Activated CD4-positive, alpha-beta T cell treated with anti-CD3 and anti-CD28 coated beads, Interleukin-2, amount 50 U/mL, for 24 hours (primary cell): ENCODE results near the gene PARD3.

Source experiments
- DNase-seq, 2 donors: peaks; one replicate each; pipeline ENCODE4 v3.0.0-alpha.2; 2020; ENCODE audit warnings: low read depth in 1 of 2, low spot score in 1 of 2

The PARD3 gene

DNA sequence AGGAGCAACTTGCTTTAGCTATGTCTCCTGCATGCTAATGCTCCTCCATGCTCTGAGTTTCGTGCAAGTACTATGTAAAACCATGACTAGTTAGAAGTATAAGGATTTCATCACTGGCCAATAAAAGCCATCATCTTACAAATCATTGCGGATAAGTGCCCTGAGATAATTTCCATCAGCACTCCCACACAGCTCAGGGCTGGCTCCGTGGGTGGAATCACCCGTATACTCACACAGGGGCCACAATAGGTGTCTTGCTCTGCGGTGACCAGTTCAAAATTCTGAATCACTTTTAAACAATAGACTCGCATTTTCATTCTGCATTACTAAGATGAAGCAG, 227.4 kb downstream of the PARD3 start:
- no peak for DNase-seq

DNA sequence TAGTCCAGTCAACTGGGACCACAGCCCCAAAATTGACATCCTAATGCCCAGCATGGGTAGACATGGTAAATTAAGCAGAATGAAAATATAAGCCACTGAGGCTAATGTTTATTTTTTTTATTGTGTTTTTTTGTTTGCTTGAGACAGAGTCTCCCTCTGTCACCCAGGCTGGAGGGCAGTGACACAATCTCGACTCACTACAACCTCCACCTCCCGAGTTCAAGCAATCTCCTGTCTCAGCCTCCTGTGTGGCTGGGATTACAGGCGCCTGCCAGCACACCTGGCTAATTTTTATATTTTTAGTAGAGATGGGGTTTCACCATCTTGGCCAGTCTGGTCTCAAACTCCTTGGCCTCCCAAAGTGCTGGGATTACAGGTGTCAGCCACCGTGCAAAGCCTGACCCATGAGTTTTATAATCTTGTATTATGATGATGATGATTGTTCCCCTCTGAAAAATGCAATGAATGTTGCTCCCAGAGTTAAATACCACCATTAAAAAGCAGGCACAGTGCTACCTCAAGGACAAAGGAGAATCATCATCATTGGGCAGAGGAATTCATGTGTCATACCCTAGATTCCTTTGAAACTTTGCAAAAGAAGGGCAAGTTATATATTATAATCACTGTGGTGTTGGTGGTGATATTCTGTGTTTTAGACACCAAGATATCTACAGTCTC, 228.0 kb downstream of the PARD3 start:
- no peak for DNase-seq

DNA sequence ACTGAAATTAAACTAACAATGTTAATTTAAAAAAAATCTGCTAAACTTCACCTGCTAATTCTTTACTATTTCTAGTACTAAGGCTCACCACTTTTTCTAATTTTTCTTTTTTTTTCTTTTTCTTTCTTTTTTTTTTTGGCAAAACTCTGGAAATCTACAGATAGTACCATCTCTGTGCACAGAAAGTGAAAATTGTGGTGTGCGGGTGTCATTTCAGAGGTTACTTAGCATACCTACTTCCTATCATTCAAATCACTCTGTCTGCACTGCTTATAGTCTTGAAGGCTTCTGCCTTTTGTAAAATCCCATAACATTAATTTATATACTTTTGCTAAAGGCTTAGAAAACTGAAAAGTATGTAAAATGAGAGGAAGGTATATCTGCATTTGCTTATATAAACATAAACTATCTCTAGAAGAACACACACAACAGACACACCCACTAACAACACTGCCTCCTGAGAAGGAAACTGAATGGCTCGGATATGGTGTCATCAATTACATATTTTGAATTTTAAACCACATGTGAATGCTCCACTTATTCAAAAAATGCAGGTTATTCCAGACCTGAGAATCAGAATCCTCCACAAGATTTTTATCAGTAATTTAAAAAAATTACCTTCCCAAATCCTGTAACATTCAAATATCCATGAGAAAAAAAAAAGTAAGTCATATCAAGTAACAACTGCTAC, 229.5 kb downstream of the PARD3 start:
- no peak for DNase-seq

DNA sequence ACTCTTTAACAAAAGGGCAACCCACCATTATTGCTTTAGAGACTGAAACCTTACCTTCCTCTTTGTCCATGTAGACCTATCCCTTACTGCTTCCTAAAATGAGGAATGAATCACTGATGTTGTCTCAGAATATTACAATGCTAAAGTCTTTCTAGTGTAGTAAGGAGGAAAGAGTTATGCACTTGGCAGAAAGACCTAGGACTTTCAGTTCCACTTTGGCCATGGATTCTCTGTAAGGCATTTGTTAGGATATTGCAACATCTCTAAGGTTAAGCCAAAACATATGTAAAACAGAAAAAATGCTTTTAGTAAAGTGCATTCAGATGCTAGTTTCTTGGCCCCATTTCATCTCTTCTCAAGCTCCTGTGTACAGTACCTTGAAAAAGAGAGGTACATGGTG, 230.9 kb downstream of the PARD3 start:
- DNase-seq: no peak

DNA sequence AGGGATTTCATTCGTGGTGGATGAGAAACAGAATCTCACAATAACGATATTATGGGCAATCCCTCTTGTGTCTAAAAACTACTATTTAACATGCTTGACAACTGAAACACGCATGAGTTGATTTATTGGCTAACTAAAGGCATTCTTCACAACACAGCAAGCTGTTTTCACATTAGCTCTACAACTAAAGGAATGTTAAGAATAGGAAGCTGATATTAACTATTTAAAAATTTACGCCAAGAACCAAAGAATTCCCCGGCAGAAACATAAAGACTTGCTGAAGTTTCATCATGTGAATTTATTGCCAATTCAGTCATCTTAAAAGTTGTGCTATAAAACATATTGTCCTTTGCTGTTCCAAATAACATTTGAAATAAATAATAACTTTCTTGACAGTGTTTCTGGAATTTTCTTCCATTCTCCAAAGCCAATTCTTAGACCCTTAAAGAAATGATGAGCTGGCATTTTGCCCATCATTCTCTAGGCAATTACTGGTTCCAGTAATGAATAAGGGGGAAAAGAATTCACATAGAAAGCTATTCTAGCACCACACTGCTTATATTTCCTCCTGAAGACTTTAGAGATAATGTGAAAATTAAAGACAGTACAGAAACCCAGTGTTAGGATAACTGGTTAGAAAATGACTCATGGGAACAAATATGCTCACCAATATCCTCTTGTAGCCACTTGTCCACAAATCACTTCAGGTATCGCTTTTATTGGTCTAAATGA, 233.1 kb downstream of the PARD3 start:
- DNase-seq: no peak

DNA sequence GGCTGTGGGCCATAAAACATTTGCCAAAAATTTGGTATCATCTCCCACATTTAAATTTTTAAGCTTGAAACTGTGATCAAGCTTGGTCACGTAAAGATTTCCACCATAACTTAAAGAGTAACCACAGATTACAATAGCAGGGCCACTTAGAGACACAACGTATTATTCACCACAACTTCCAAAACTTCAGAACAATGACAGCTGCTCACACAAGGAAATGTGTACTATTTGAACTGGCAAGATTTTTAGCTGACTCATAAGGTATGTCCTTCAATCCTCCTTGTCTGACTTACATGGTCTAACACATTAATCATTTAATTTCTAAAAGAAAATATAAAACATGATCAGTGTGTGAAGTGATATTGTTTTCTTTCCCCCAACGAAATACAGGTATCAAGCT, 234.5 kb downstream of the PARD3 start:
- DNase-seq: no peak

DNA sequence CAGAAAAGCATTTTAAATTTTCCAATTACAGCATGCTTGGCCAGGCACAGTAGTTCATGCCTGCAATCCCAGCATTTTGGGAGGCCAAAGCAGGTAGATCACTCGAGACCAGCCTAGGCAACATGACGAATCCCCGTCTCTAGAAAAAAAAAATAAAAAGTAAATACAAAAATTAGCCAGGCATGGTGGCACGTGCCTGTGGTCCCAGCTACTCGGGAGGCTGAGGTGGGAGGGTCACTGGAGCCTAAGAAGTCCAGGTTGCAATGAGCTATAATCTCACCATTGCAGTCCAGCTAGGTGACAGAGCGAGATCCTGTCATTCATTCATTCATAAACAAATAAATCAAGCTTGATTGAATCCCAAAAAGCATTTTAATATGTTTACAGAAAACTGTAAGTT, 234.9 kb downstream of the PARD3 start:
- no peak for DNase-seq

DNA sequence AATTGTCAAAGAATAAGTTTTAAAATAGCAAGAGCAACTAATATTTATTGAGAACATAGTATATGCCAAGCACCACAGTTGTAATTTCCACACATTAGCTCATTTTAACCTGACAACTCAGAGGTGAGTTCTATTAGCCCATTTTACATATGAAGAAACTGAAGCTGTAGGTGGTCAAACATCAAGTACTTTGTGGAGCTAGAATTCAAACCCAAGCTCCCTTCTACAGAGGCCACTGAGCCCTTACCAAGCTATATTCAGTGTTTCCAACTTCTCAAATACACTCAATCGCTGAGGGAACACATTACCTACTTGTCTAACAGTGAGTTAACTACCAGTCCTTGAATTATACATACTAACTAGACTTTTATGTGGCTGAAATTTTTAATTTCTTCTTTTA, 236.6 kb downstream of the PARD3 start:
- DNase-seq: no peak

DNA sequence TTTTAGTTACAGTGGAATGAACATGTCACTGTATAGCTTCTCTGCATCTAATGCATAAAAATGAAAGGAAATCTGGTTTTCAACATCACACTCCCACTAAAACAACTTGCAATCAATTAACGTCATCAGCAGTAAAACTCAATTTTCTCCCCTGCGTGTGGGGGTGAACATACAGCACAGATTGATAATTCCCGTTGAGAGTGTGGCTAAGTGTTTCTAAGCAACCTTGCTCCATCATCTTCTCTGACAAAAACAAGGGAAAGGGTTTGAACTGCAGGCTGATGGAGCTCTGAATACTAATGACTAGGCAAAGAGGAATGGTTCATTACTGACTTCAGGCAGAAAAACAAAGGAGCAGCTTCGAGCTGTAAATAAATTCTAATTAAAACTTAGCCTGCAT, 238.3 kb downstream of the PARD3 start:
- DNase-seq: no peak

DNA sequence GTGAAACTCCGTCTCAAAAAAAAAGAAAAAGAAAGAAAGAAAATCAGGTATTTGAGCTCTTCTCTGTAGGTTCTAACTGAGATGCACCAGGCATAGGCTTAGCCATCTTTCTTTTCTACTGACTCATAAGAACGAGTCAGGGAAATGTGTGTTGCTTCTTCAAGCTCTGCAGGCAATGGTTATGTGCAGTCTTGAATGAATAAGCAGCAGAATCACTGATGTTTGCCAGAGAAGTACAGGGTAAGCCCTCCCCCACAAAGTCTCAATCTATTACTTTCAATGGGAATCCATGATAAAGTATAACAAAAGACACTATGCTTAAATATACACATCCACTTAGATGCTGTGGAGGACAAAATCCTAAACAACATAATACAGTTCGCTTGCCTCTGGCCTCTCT, 239.2 kb downstream of the PARD3 start:
- no peak for DNase-seq

DNA sequence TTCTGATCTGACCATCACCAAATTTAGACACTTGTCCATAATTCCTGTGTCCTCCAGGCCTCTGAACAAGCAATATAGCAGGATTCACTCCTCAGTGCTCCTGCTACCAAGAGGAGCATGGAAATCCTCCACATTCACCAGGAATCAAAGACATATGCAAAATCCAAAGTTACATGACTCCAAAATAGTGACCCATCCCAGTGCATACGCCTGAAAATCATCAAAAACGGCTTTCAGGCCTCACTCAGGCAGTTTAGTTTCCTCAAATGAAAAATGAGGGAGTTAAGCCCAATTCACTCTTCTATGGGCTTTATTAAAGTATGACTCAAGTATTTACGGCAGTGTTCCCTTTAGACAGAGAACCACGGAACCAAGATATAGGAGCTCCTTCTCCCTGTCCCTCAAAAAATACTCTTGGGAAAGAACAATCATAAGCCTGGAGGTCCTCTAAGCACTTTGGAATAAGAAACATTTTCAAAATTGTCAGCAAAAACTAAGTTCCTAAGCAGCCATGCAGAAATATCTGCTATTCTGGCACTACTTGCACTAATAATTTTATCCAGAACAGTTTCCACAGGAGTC, 240.7 kb downstream of the PARD3 start:
- DNase-seq: no peak

DNA sequence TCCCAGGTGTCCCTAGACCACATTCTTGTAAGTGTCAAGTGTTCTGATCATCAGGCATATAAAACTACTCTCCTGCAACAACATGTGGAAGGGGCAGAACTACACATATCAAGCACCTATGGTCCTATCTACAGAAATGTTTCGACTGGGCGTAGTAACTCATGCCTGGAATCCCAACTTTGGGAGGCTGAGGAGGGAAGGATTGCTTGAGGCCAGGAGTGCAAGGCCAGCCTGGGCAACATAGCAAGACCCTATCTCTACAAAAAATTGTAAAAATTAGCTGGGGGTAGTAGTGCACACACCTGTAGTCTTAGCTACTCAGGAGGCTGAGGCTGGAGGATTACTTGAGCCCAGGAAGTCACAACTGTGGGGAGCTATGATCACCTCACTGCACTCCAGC, 244.2 kb downstream of the PARD3 start:
- DNase-seq: no peak

DNA sequence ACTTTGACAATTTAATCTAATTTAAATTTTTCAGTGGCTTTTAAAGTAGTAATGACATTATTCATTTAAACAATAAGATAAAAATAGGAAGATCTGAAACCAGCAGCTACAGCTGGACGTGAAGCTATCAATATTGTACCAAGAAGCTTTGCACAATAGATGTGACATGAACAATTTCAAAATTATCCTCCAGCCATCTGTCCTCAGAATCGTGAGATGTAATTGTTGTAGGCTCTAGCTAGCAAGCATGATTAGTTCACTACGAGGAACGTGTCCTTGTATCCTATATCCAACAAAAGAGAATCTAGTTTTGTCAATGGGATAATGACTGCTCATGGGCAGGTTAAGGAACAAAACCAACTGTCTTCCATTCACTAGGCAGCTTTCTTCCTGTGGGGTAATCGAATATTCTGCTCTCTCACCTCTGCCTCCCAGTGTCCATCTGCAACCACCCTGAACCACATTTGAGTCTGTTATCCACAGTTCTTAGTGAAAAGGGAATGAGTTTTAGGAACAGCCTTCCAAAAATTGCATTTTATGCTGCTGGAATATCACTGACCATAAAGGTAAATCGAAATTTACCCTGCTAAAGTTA, 247.3 kb downstream of the PARD3 start:
- DNase-seq: no peak

DNA sequence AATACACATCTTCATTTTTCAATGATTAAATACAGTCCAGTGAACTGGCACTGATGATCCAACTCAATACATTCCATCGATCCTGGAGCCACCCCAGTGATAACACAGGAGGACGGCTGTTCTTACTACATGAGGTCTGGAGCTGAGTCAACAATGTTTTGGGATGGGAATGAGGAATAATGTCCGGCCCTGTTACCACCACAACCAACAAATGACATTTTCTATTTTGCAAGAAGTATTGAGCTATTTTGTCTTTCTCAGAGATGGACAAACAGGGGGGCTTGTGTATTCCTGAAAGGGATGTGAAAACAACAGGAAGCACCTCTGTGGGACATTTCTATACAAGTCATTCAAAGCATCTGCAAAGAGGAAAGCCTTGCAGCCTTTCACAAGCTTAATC, 249.2 kb downstream of the PARD3 start:
- DNase-seq: no peak

DNA sequence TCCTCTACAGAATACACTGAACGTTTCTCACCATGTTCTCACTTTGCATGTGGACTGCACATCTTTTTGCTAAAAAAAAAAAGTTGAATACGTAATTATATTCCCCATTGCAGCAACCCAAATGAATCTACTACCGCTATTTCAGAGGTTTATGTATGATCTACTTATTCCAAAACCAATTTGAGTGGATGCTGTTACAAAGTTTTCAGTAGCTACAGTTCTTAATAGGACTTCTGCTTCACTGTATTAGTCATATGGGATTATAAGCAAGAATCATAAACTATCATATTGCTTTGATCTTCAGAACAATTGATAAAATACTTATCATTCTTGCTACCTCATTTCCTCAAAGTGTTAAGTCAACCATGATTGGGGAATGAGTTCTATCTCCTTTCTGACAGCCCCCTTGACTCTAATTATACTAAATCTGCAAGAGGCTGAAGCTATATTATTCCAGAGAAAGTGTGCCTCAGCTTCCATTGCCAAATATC, 257.0 kb downstream of the PARD3 start:
- no peak for DNase-seq

DNA sequence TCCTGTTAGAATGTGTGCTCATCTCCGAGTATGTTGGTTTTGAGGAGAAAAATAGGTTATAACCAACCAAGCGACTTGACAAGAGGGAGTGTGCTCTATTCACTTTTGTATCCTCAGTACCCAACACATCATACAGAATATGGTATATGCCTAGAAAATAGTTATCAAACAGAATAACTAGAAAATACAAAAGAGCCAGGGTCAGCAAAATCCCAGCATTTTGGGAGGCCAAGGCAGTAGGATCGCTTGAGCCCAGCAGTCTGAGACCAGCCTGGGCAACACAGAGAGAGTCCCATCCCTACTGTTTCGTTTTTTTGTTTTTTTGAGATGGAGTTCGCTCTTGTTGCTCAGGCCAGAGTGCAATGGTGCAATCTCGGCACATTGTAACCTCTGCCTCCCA, 257.9 kb downstream of the PARD3 start:
- no peak for DNase-seq

DNA sequence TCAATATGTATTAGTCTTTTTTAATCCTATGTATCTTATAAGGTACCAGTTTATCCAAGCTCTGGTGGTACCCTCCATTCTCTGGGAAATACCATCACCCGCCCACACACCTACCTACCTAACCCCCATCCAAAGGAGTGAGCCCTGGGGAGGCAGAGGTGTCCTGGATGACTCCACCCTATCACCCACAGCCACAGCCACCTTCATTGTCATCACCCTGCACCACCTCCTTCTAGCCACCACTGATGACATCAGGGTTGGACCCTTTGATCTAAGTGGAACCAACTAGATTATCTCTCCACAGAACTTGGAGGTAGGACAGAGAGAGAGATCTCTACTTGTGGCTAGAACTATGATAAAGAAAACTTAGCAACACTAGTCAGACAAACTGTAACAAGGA, 259.4 kb downstream of the PARD3 start:
- no peak for DNase-seq

DNA sequence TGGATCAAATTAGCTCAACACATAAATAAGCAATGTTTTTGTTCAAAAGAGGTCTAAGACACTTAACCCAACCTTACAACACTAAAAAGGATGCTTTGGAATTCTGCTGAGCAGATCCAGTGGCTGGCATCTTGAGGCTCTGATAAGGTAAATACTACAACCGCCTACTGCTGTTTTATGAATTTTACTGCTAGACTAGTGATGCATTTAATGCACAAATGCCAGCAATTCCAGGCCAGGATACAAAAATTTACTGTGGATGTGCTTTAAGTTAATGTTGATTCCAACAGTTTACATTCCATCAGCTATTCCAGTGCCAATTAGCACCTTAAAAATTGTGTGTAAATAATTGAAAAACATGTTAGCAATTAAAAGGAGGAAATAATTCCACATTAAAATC, 261.3 kb downstream of the PARD3 start:
- no peak for DNase-seq

DNA sequence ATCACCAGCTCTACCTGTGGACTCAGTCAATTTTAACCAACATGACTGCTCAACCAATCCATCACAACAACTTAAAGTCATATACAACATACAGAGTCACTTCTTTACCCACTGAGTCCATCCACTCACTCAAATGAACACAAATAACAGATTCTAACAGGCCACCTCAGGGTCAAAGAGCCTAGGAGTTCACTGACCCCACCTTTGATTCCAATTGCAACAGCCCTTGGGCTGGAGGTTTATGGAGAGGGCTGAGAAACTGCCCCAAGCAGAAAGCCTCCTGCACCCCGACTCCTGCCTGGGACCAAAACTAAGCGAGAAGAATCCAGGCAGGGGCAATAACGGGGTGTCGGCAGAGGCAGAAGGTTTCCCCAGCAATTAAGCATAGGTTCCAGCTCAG, 263.8 kb downstream of the PARD3 start:
- no peak for DNase-seq

DNA sequence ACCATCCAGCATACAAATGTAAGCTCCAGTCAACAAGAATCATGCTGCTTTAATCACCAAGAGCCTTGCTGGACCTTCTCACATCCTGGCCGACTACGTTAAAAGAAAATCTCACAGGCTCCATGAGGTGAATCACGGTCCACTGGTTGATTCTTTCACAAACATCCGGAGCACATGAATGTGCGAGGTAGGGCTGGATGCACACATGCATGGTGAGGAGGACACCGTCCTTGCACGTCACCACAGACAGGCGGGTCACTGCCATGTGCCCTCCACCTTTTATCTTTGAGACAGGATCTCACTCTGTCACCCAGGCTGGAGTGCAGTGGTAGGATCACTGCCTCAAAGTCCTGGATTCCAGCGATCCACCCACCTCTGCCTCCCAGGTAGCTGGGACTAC, 265.1 kb downstream of the PARD3 start:
- no peak for DNase-seq

DNA sequence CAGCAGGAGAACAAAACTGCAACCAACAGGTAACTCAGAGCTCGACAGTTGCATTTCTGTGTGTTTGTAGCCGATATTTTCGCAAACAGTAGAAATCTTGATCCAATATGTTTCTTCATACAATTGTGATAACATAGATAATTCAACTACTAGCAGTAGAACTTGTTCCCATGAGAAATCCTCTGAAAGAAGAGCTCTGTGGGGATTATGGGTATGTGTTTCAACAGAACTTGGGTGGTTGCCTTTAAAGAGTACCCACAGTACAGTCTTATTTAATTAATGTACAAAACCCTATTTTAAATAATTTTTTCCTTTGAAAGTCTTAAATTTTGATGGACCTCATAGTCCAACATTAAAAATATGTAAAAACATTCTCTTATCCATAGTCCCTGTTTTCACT, 266.1 kb downstream of the PARD3 start:
- DNase-seq: no peak

DNA sequence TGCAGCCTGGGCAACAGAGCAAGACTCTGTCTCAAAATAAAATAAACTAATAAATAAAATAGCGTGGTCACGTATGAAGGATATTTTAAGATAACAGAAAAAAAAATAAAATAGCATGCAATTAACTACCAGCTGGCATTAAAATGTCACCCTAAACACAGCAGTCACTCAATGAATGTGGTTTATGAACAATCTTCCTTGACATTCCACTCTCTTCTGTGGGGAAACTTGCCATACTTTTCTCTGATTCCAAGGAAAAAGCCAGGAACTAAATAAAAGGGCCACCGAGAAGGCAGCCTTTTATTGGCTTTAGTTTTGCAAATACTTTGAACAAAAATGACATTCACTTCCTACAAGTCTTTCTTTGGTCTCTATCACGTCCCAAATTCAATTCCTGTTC, 266.6 kb downstream of the PARD3 start:
- DNase-seq: no peak
